HG03135 (cell line): ENCODE measurements around the gene F10.
"Not testable (repeated sequence)": the region's sequence is repeated elsewhere in the genome, so short reads cannot be mapped to it uniquely, and the experiment has no call there.

ENCODE experiments used
- ATAC-seq: cut with Tn5 transposase; IDR thresholded peaks from one replicate; pipeline ENCODE4 v1.9.1; 2021; ENCODE audit warnings: mild to moderate bottlenecking, moderate library complexity; ENCODE audit not compliant: unreplicated experiment

The F10 gene

DNA sequence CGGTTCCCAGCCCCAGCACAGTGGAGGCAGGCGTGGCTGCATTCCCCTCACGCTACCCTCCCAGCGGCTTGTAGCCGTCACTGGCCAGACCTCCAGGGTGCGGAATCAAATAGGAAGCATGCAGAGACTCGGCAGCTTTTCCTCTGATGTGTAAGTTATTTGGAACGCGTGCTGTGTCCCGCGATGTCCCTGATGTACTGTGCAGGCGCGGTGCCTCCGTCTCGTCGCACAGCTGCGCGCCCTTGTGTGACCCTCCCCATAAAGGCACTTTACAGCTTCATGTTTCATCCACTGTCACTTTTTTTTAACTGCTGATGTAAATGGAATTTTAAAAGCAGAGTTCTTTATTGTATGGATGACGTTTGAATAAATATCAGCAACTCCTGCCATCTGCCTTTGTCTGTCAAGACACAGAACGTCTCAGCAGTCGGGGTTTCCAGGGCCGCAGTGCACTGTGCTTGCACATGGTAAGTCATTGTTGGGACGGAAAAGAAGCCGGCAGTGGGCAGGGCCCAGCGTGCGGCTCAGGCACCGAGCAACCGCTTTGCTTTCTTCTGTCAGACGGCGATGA is 24.4 kb upstream of the F10 start:
- ATAC-seq = no peak

DNA sequence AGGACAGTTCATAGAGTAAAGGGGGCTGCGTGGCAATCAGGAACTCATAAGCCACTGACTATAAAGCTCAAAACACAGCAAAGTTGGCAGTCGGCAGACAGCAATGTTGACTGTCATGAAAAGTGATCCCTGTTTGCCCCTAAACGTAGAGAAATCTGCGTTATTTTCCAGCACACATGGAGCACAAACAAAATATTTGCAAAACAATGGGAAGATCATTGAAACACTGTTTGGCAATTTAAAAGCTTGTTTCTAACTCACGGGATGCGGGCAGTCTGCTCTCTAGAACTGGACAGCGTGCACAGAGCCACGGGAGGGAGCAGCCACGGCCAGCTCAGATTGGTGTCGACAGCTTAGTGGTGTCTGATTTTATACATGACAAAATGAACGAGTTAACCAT is 23.5 kb upstream of the F10 start:
- ATAC-seq = no peak

DNA sequence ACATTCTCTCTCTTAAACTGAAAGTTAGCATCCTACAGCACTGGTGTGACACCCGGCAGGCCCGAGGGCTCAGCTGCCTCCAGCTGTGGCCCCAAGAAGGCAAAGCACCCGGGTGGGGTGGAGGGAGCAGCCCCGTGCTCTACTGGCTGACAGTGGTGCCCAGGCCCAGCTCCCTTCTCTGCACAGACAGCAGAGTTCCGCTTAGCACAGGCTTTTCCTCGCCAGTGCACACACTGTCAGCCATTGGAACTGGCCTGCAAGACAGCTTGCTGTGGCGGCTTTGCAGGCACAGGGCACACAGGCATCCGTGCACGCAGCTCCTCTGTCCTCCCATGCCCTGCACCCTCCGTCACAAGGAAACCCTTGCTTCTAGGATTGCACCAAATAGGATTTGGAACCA is 20.3 kb upstream of the F10 start:
- not testable (repeated sequence) for ATAC-seq

DNA sequence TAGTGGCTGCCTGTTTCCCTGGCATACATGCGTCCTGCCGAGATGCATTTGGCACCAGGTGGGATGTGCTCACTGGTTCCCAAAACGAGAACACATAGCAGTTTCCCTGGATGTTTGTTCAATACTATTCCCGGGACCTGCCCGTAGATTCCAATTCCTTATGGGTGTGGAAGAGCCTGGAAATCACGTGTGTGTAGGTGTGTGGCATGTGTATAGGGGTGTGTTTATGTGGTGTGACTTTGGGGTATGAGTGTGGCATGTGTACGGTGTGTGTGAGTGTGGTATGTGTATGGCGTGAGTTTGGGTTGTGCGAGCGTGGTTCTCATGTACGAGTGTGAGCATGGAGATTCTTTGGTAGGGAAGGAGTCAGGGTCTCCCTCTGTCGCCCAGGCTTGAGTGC is 19.9 kb upstream of the F10 start:
- no peak for ATAC-seq

DNA sequence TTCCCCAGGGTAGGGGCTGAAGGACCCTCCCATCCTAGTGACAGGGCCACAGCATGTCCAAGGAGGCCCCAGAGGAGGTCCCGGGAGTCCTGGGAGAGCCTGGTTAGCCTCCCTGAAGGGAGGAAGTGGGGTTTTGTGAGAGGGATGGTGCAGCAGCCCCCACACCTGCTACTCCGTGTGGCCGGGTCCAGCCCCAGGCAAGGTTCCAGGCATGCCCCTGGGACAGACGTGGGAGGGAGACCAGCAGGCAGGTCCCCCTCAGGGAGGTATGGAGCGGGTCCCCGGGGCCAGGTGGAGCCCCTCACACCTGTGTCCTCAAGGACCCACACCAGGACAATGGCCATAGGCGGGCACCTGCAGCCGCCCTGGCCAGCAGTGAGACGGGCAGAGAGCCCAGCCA is 19.0 kb upstream of the F10 start:
- no peak for ATAC-seq

DNA sequence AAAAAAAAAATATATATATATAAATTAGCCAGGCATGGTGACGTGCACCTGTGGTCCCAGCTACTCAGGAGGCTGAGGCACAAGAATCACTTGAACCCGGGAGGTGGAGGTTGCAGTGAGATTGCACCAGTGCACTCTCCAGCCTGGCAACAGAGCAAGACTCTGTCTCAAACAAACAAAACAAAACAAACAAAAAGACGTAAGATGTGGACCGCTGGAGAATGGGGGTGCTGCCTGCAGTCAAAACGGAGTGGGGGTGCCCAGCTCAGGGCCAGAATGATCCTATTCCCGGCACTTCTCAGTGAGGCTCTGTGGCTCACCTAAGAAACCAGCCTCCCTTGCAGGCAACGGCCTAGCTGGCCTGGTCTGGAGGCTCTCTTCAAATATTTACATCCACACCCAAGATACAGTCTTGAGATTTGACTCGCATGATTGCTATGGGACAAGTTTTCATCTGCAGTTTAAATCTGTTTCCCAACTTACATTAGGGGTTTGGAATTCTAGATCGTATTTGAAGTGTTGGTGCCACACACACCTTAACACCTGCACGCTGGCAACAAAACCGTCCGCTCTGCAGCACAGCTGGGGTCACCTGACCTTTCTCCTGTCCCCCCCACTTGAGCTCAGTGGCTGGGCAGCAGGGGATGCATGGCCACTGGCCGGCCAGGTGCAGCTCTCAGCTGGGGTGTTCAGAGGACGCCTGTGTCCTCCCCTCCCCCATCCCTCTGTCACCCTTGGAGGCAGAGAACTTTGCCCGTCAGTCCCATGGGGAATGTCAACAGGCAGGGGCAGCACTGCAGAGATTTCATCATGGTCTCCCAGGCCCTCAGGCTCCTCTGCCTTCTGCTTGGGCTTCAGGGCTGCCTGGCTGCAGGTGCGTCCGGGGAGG is 17.3 kb upstream of the F10 start, which contains the start of gene F7:
Gene F7, plus strand, starts transcription at position 760 of the 889 bp plus-strand sequence. Its CDS starts 51 bp downstream, at position 811.
- no peak for ATAC-seq

DNA sequence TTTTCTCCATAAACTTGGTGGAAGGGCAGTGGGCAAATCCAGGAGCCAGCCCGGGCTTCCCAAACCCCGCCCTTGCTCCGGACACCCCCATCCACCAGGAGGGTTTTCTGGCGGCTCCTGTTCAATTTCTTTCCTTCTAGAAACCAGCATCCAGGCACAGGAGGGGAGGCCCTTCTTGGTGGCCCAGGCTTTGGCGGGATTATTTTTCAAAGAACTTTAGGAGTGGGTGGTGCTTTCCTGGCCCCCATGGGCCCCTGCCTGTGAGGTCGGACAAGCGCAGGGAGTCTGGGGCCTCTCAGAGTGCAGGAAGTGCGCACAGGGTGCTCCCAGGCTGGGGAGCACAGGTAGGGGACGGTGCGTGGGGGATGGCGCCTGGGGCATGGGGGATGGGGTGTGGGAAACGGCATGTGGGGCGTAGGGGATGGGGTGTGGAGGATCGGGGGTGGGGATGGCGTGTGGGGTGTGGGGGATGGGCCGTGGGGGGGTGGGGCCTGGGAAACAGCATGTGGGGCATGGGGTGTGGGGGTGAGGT is 16.6 kb upstream of the F10 start:
- no peak for ATAC-seq

DNA sequence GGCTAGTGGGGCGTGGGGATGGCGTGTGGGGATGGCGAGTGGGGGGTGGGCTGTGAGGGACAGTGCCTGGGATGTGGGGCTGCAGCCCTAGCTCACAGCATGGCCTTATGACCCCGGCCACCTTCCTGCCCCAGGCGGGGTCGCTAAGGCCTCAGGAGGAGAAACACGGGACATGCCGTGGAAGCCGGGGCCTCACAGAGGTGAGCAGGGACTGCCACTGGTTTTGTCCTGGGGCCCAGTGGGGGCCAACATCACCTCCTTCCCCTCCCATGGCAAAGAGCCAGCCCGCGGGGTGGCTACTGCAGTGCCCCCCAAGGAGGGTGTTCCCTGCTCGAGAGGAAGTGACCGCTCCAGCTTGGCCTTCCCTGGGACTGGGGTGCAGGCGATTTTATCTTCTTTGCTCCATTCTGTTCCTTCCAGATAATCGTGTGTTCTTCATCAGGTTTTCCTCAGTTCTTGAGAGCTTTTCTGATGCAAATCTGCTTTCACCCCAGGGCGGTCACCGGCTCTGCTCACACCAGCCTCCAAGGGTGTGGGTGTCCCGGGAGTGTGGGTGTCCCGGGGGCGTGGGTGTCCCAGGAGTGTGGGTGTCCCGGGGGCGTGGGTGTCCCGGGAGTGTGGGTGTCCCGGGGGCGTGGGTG is 15.8 kb upstream of the F10 start:
- no peak for ATAC-seq

DNA sequence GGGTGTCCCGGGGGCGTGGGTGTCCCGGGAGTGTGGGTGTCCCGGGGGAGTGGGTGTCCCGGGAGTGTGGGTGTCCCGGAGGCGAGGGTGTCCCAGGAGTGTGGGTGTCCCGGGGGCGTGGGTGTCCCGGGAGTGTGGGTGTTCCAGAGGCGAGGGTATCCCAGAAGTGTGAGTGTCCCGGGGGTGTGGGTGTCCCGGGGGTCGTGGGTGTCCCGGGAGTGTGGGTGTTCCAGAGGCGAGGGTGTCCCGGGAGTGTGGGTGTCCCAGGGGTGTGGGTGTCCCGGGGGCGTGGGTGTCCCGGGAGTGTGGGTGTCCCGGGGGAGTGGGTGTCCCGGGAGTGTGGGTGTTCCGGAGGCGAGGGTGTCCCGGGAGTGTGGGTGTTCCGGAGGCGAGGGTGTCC is 14.1 kb upstream of the F10 start:
- not testable (repeated sequence) for ATAC-seq

DNA sequence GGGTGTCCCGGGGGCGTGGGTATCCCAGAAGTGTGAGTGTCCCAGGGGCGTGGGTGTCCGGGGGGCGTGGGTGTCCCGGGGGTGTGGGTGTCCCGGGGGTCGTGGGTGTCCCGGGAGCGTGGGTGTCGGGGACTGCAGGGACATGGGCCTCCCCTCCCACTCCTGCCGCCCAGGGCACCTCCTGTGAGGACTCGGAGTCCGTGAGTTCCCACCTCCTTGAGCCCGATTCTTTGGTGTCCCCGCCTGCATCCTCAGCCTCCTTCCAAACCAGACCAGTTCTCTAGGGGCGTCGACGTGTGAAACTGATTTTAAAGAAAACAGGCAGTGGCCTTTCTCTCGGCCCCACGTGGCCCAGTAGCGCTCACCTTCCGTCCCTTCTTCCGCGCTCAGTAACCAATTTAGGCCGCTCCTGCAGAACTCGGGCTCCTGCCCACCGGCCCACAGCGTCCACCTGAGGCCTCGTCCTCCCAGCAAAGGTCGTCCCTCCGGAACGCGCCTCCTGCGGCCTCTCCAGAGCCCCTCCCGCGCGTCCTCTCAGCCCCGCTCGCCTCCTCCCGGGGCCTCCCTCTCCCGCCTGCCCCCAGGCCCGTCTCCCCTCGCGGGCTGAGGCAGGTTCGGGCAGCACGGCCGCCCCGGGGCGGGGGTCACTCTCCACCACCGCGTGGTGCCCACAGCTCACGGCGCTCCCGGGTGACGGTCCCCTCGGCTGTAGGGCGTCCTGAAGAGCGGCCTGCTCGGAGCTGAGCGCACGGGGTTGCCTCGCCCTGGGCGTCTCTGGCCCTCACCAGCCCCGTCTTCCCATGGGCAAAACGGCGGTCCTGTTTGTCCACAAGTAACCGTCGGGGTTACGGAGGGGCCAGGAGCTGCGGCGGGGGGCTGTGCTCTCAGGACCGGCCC is 13.2 kb upstream of the F10 start:
- no peak for ATAC-seq

DNA sequence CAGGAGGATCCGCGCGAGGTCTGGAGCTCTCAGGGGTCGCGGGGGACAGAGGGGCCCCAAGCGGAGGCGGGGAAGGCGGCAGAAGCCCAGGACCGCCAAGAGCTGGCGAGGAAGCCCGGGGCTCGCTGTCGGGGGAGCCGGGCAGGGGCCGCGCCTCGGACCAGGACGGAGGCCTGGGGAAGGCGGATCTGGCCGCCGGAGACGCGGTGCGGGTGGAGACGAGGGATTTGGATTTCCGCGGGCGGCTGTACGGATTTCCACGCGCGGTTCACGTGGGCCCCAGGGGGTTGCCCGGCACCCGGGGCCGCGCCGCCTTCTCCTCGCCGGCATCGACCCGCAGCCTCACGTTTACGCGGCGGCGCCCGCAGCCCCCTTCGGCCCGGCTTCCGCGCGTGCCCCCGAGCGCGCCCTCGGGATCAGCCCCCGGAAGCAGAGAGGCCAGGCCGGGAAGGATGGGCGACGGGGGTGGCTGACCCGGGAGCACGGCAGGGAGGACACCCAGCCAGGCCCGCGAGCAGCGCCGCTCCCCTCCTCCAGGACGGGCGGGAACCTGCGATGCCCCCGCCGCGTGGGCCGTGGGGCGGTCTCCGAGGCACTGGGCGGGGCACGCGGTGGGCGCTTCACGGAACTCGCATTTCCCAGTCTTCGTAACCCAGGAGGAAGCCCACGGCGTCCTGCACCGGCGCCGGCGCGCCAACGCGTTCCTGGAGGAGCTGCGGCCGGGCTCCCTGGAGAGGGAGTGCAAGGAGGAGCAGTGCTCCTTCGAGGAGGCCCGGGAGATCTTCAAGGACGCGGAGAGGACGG is 12.3 kb upstream of the F10 start:
- no peak for ATAC-seq

DNA sequence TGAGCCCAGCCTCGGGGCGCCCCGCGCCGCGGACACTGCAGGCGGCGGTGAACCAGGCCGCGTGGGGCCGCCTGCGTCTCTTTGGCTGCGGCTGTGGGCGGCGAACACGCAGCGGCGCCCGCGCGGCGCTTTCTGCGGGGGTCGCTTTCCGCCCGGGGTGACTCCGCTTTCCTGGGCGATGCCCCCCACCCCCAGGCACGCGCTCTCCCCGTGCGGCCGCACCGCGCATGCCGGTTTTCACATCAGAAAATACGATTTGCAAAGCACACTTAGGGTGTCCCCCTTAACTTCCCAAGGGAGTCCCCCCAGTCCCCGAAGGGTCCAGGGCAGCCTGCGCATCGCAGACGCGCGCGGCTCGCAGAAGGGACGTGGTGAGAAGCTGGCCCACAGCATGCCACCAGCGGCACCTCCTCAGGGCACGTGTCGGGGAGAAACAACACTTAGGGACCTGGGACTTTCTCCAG is 11.7 kb upstream of the F10 start:
- no peak for ATAC-seq

DNA sequence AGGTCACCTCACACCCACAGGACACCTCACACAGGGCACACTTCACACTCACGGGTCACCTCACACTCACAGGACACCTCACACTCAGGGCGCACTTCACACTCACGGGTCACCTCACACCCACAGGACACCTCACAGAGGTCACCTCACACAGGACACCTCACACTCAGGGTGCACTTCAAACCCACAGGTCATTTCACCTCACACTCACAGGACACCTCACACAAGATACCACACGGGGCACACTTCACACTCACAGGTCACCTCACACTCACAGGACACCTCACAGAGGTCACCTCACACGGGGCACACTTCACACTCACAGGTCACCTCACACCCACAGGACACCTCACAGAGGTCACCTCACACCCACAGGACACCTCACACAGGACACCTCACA is 10.8 kb upstream of the F10 start:
- not testable (repeated sequence) for ATAC-seq

DNA sequence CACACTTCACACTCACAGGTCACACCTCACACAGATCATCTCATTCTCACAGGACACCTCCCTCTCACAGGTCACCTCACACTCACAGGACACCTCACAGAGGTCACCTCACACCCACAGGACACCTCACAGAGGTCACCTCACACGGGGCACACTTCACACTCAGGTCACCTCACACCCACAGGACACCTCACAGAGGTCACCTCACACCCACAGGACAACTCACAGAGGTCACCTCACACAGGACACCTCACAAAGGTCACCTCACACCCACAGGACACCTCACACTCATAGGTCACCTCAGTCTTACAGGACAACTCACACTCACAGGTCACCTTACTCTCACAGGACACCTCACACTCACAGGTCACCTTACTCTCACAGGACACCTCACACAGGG is 10.1 kb upstream of the F10 start:
- ATAC-seq = not testable (repeated sequence)

DNA sequence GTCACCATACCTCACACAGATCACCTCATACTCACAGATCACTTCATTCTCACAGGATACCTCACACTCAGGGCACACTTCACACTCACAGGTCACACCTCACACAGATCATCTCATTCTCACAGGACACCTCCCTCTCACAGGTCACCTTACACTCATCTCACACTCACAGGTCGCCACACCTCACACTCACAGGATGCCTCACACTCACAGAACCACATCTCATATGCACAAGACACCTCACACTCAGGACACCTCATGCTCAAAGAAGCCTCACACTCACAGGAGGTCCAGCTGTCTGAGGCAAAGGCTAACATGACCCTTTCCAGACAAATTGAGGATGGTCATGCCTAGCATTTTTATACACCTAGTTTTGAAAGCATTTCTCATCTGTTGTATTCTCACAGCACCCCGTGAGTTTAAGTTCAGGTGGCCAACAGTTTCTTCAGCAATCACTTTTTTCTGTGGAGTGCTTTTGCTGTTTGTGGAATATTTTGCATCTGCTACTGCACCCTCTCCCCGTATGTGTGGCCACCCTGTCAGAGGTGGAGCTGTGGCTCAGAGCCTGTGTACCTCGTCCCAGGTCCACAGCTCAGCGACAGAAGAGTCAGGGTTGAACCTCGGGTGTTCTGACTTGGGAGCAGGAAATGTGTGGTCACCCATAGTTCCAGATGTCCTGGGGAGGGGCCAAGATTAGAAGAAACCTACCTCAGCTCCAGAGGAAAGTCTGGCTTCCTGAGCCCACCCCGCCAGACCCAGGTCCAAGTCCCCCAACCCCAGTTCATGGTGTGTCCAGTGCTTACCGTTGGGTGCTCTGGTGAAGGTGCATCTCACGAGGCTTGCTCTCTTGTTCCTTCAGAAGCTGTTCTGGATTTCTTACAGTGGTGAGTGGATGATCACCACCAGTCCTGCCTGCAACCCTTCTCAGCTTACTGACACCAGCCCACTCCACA is 9.4 kb upstream of the F10 start:
- ATAC-seq = no peak

DNA sequence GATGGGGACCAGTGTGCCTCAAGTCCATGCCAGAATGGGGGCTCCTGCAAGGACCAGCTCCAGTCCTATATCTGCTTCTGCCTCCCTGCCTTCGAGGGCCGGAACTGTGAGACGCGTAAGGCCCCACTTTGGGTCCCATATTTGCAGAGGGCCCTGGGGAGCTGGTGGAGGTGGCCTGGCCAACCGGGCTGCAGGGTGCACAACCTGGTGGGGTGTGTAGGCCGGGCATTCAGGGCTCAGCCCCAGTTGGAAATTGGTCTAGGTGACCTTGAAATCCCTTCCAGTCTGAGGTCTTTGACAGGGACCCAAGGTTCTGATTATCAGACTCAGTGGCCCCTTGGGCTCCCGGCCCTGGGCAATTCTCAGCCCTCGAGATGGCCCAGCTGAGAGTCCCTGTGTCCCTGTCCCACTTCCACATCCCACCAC is 8.7 kb upstream of the F10 start:
- ATAC-seq = no peak

DNA sequence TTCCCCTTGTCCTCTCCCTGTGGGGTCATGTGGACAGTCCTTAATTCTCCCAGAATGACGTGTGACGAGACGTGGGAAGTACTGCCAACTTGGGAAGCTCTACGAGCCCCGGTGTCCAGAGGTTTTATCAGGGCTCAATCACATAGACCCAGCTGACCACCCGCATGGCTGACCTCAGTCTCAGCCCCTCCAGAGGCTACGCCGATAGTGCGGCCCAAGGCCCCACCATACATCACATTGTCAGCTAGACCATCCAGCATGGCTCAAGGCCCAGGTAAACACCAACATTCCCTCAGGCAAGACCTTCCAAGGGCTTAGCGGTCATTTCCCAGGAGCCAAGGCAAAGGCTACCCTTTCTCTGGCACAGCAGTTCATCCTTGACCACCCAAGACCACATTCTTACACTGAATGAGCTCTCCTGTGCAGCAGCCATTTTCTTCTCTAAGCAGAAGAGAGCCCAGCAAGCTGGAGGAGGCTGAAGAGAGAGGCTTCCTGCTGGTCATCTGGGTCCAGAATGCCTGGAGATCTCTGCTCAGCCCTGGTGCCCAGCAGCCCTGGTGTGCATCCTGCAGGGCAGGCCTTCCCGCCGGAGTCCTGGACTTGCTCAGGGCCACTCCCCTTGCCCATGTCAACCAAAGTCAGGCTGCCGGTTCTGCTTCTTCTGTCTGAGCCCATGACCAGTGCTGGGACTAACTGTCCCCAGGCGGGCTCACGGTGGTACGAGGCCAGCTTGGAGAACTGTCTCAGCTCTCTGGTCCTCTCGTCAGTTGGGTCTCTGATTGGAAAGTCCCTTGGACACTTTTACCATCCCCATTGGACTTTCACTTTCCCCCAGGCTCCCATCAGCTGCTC is 7.9 kb upstream of the F10 start:
- ATAC-seq = no peak
